OCI-M1 (cell line): ENCODE data around the gene CDK19.
"Not testable (repeated sequence)": the region's sequence is repeated elsewhere in the genome, so short reads cannot be mapped to it uniquely, and the experiment has no call there.

ENCODE experiments used
- DNase-seq: peaks from one replicate; lab custom pipeline; 2025; lab: John Stamatoyannopoulos, UW

CDK19 gene

GRCh38 chr6:110581679-110582078 is 233.6 kb downstream of the CDK19 start:
- no peak for DNase-seq

- not testable (repeated sequence) for DNase-seq
Observed at GRCh38 chr6:110577596-110578167, 237.6 kb downstream of the CDK19 start.

- no peak for DNase-seq
Observed at GRCh38 chr6:110575925-110576463, 239.3 kb downstream of the CDK19 start.

- no peak for DNase-seq
Observed at GRCh38 chr6:110574817-110575216, 240.5 kb downstream of the CDK19 start.

GRCh38 chr6:110573537-110573936 is 241.7 kb downstream of the CDK19 start:
- DNase-seq, result no peak

- no peak for DNase-seq
Observed at GRCh38 chr6:110573136-110573535, 242.1 kb downstream of the CDK19 start.

- DNase-seq, result no peak
Observed at GRCh38 chr6:110567957-110568696, 247.1 kb downstream of the CDK19 start.

- no peak for DNase-seq
Observed at GRCh38 chr6:110566346-110567125, 248.7 kb downstream of the CDK19 start.

GRCh38 chr6:110564703-110565421 is 250.4 kb downstream of the CDK19 start:
- no peak for DNase-seq

- DNase-seq, result no peak
Observed at GRCh38 chr6:110563711-110564110, 251.6 kb downstream of the CDK19 start.

- no peak for DNase-seq
Observed at GRCh38 chr6:110562316-110562915, 252.9 kb downstream of the CDK19 start.

- no peak for DNase-seq
Observed at GRCh38 chr6:110561696-110562095, 253.6 kb downstream of the CDK19 start.

- DNase-seq, result no peak
Observed at GRCh38 chr6:110561008-110561396, 254.3 kb downstream of the CDK19 start.

- DNase-seq, result no peak
Observed at GRCh38 chr6:110560239-110561007, 254.8 kb downstream of the CDK19 start.
